GM18508 (cell line): ENCODE results near the gene TFRC.
"Not testable (repeated sequence)": the region's sequence is repeated elsewhere in the genome, so short reads cannot be mapped to it uniquely, and the experiment has no call there.

Experiments used
- ATAC-seq: cut with Tn5 transposase; IDR thresholded peaks from one replicate; pipeline ENCODE4 v1.9.1; 2021; ENCODE audit warnings: moderate number of reproducible peaks; ENCODE audit not compliant: insufficient read depth, unreplicated experiment

The TFRC gene

DNA sequence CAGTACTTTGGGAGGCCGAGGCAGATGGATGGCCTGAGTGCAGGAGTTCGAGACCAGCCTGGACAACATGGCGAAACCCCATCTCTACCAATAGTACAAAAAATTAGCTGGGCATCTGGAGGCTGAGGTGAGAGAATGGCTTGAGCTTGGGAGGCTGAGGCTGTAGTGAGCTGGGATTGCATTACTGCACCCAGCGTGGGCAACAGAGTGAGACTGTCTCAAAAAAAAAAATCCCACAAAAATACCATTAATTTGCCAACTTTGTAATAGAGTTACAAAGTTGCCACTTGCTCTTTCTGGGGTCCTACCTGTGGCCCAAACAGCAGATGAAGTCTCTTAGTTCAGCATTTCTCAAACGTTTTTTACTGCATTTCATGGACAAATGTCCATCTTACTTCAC is 6.0 kb upstream of the TFRC start:
- ATAC-seq = no peak

DNA sequence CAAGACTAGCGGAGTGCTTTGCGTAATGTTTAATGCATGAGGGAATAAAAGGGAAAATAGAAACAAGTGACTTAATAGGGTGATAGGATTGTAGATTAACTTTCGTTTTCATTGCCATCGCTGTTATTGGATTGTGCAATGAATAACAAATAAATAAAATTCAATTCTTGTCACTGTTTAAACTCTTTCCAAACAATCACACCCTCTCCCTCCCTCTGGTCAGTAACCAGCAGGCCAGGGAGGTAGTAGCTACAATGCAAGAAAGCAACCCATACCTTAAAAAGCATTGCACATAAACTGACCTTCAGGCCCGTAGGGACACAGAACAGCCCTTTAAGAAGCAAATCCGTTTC is 705 bp upstream of the TFRC start:
- no peak for ATAC-seq

DNA sequence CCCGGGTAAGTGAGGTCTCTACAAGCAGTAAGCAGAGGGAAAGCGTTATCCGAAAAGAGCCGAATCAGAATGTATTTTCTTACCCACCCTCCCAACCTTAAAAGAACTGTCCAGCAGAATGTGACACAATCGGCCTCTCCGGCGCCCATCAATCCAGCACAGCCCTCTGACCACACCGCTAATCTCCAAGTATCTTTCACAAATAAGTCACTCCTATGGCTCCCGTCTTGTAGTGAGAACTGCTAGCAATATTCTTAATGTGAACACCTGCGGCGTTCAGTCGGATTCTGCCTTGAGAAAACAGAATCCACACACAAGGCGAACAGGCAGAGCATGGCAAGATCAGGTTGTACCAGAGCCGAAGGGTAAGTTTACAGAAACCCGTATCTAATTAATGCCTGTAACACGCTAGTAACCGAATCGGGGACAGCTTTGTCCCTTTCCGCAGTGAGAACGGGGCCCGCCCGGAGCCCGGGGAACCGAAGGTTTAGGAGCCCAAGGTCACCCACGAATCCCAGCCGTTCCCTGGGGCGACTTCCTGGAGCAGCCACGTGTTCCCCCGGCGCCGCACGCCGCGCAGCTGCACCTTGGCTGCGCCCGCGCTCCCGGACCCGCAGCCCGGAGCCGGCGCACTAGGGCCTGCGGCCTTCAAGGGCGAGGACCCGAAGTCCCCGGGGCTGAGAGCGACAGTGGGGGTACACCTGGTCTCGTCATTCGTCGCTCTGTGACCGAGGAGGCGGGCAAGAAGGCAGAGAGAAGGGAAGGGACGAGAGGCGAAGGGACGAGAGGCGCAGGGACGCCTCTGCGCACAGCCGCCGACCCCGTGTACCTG is 672 bp downstream of the TFRC start:
- ATAC-seq = peak; percentile 25

GRCh38 chr3:196080101-196080846 is 1.6 kb downstream of the TFRC start:
- ATAC-seq = not testable (repeated sequence)

- no peak for ATAC-seq
Measured at GRCh38 chr3:196079682-196080081, 2.2 kb downstream of the TFRC start.

DNA sequence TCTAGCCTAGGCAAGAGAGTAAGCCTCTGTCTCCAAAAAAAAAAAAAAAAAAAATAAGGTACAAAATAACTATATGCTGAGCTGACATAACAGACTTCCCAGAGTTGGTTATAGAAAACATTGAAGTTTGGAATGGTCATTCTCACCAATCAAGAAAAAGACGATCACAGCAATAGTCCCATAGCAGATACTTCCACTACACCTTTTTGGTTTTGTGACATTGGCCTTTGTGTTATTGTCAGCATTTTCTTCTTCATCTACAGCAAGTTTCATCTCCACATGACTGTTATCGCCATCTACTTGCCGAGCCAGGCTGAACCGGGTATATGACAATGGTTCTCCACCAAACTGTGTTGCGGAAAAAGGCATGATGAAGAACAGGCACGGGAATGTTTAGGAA is 6.9 kb downstream of the TFRC start:
- no peak for ATAC-seq

DNA sequence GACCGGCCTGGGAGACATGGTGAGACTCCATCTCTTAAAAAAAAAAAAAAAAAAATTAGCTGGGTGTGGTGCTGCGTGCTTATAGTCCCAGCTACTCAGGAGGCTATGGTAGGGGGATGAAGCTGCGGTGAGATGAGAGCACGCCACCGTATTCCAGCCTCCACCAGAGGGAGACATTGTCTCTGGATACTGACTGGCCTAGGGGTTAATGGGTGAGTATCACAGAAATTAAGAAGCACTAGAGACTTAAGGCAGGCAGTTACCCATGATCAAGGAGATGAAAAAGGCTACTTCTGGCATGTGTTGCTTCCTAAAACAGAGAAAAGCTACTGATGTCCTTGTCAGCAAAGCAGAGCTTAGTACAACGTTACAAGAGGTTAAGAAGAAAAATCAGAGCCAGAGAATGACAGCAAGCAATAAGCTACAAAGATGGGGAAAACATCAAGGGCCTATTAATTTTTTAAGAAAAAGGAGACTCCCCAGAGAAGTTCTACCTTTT is 8.6 kb downstream of the TFRC start:
- no peak for ATAC-seq

DNA sequence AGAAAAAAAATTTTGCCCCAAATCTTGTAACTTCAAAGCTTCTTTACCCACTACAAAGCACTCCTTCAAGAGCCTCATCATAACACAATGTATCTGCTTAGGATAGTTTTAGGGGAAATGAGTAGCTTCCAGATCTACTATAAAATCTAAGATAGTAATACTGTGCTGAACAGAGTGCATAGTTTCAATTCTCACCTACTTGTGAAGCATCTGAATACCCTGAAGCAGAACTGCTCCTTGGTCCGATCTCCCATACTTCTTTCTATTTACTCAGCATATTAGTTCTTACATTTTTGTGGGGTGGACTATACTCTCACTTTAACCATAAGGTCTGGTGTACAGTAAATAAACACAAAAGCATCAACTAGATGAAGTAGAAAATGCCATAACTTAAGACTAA is 9.6 kb downstream of the TFRC start:
- ATAC-seq = no peak

- not testable (repeated sequence) for ATAC-seq
Measured at GRCh38 chr3:196068812-196069211, 13.1 kb downstream of the TFRC start.

- ATAC-seq = no peak
Measured at GRCh38 chr3:196067439-196067838, 14.5 kb downstream of the TFRC start.

- no peak for ATAC-seq
Measured at GRCh38 chr3:196063971-196064370, 17.9 kb downstream of the TFRC start.

DNA sequence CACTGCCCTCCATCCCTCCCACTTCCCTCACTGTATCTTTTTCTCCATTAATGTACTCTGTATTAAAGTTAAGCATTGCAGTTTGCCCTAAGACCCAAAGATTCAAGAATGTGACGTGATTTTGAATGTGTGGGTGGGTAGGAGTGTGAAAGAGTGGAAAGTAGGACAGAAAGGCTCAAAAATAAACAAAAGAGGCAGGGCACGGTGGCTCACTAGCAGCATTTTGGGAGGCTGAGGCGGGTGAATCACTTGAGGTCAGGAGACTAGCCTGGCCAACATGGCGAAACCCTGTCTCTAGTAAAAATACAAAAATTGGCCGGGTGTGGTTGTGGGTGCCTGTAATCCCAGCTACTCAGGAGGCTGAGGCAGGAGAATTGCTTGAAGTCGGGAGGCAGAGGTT is 18.4 kb downstream of the TFRC start:
- ATAC-seq = no peak

DNA sequence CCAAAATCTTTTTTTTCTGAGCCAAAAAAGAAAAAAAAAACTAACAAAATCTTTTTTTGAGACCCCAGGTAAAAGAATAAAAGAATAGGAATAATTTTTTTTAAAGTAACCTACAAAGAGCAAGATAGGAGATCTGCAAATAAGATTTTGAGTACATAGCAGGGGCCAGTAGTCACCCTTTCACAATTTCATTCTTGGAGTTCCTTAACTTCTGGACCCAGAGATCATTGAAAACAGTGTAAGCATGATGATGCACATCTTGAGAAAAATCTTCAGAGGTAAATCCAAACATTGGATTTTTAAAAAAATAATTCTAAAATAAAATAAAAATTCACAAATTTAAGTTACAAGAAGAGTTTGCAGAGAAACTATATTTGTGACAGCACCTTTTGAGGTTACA is 18.8 kb downstream of the TFRC start:
- ATAC-seq = no peak

GRCh38 chr3:196060834-196061233 is 21.1 kb downstream of the TFRC start:
- no peak for ATAC-seq

DNA sequence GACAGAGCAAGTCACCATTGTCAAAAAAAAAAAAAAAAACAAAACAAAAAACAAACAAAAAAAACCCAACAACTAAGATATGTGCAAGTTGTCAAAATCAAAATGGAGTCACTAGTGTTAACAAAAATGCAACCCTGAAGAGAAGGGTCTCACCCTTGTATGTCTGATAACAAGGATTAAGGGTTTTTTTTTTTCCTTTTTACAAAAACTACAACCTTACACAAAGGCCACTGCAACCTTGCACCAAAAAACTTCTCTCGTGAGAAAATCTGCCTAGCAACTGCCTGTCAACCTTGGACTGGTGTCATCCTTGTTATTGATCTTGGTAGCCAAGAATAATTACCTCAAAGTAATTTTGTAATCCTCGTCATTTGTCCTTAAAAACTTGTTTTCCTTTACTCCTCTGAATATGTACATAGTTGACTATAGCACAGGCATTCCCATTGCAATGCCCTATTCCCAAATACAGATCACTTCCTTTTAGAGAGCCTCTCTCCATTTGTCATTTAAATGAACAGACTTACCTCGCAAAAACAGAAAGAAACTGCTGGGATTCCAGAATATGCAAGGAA is 24.0 kb downstream of the TFRC start:
- no peak for ATAC-seq

DNA sequence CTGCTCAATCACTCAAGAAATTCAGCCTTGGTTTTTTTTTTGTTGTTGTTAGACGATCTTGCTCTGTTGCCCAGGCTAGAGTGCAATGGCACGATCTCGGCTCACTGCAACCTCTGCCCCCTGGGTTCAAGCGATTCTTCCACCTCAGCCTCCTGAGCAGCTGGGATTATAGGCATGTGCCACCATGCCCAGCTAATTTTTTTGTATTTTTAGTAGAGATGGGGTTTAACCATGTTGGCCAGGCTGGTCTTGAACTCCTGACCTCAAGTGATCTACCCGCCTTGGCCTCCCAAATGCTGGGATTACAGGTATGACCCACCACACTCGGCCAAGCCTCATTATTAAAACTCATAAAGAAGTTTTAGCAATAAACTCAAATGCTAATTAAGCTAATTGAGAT is 25.5 kb downstream of the TFRC start:
- ATAC-seq = not testable (repeated sequence)

DNA sequence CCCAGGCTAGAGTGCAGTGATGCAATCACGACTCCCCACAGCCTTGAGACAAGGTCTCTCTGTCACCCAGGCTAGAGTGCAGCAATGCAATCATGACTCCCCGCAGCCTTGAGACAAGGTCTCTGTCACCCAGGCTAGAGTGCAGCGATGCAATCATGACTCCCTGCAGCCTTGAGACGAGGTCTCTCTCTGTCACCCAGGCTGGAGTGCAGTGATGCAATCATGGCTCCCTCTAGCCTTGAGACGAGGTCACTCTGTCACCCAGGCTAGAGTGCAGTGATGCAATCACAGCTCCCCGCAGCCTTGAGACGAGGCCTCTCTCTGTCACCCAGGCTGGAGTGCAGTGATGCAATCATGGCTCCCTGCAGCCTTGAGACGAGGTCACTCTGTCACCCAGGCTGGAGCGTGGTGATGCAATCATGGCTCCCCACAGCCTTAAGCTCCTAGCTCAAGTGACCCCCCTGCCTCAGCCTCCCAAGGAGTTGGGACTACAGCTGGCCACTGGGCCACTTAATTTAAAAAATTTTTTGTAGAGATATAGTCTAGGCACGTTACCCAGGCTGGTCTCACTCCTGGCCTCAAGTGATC is 26.1 kb downstream of the TFRC start:
- ATAC-seq = no peak

- ATAC-seq = no peak
Measured at GRCh38 chr3:196055240-196055639, 26.6 kb downstream of the TFRC start.

DNA sequence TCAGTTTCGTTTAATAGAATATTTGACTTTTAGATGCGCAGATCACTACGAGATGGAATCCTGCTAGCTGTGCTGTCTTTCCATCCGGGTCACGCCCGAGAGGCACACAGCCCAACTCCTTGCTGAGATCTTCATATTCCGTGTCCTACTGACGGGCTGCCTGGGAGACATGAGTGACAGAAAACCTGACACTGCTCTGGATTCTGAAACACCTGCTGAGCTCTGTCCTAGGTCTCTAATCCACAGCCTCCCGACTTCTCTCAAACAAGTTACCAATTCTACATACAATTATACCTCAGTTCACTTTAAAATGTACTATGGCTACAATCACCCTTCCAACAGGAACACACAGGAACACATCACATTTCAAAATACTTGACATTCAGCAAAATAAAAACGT is 27.2 kb downstream of the TFRC start:
- no peak for ATAC-seq

- ATAC-seq = no peak
Measured at GRCh38 chr3:196053487-196053886, 28.4 kb downstream of the TFRC start.
